ENCODE measurements around the gene NFIX. TPM values are rescaled to one million over a fixed set of nuclear protein-coding genes. Genes with fewer than 3 reads are reported as not detected.

Gene NFIX
- total and polyA plus RNA-seq, 9 of the 15 experiments (the other 6 are each of a cell fraction or from before 2014, with no cell fraction given) = 0.28 to 26.8 (median 5.4) TPM

DNA sequence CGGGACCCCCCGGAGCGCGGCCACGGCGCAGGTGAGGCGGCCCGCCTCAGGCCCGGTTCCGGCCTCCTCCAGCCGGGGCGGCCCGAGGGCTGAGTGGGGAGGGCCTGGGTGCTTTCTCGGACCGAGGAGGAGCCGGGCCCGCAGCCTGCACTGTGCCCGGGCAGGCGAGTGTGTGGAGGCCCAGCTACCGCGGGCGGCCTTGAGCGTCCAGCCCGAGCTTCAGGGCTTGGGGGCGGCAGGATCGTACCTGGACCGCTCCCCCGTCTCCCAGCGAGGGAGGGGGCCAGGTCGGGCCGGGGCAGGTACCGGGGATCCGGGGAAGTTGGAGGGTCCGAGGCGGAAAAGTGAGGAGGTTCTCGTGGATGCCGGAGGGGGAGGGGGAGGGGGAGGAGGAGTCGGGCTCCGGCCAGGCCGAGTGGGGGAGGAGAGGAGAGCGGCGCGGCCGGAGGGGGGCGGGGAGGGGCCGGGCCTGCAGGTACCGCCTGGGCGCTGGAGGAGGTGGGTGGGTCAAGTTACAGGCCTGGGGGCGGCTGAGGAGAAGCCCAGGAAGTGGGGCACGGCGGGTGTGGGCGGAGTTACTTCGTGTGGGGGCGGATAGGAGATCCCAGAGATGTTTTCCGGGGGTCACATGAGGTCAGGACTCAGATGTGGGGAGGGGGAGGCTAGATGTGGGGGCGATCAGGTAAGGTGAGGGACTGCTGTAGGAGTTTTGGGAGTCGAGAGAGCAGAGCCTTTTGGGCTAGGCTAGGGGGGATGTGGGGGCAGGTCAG lies 123.3 kb downstream of the NFIX start (continued):
- TF ChIP-seq TOE1 (IDR thresholded peaks at IDR 0.05; ENCODE audit: borderline replicate concordance) = peak; percentile 51; the same call in 1 of the 2 replicates
- TF ChIP-seq TOE1 (CRISPR knock-in tag; IDR thresholded peaks at IDR 0.05; ENCODE audit: borderline replicate concordance, low read depth) = no peak
- no peak for TF ChIP-seq ZNF408 (CRISPR knock-in tag; IDR thresholded peaks at IDR 0.05; ENCODE audit: low read depth)
- no peak for TF ChIP-seq BCL6 (CRISPR knock-in tag; IDR thresholded peaks at IDR 0.05)
- TF ChIP-seq GATA2 (CRISPR knock-in tag; IDR thresholded peaks at IDR 0.05) = peak; percentile 55
- TF ChIP-seq, protein P1, sequence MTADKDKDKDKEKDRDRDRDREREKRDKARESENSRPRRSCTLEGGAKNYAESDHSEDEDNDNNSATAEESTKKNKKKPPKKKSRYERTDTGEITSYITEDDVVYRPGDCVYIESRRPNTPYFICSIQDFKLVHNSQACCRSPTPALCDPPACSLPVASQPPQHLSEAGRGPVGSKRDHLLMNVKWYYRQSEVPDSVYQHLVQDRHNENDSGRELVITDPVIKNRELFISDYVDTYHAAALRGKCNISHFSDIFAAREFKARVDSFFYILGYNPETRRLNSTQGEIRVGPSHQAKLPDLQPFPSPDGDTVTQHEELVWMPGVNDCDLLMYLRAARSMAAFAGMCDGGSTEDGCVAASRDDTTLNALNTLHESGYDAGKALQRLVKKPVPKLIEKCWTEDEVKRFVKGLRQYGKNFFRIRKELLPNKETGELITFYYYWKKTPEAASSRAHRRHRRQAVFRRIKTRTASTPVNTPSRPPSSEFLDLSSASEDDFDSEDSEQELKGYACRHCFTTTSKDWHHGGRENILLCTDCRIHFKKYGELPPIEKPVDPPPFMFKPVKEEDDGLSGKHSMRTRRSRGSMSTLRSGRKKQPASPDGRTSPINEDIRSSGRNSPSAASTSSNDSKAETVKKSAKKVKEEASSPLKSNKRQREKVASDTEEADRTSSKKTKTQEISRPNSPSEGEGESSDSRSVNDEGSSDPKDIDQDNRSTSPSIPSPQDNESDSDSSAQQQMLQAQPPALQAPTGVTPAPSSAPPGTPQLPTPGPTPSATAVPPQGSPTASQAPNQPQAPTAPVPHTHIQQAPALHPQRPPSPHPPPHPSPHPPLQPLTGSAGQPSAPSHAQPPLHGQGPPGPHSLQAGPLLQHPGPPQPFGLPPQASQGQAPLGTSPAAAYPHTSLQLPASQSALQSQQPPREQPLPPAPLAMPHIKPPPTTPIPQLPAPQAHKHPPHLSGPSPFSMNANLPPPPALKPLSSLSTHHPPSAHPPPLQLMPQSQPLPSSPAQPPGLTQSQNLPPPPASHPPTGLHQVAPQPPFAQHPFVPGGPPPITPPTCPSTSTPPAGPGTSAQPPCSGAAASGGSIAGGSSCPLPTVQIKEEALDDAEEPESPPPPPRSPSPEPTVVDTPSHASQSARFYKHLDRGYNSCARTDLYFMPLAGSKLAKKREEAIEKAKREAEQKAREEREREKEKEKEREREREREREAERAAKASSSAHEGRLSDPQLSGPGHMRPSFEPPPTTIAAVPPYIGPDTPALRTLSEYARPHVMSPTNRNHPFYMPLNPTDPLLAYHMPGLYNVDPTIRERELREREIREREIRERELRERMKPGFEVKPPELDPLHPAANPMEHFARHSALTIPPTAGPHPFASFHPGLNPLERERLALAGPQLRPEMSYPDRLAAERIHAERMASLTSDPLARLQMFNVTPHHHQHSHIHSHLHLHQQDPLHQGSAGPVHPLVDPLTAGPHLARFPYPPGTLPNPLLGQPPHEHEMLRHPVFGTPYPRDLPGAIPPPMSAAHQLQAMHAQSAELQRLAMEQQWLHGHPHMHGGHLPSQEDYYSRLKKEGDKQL (CRISPR knock-in tag; IDR thresholded peaks at IDR 0.05; ENCODE audit: borderline replicate concordance) = 0 out of 2 replicates have a peak, but pooled peaks have one; percentile 28
- TF ChIP-seq, protein P2, sequence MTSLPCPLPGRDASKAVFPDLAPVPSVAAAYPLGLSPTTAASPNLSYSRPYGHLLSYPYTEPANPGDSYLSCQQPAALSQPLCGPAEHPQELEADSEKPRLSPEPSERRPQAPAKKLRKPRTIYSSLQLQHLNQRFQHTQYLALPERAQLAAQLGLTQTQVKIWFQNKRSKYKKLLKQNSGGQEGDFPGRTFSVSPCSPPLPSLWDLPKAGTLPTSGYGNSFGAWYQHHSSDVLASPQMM (CRISPR knock-in tag; IDR thresholded peaks at IDR 0.05) = no peak
- TF ChIP-seq GATAD2B (IDR thresholded peaks at IDR 0.05; ENCODE audit: borderline replicate concordance) = no peak
- TF ChIP-seq, protein P3, sequence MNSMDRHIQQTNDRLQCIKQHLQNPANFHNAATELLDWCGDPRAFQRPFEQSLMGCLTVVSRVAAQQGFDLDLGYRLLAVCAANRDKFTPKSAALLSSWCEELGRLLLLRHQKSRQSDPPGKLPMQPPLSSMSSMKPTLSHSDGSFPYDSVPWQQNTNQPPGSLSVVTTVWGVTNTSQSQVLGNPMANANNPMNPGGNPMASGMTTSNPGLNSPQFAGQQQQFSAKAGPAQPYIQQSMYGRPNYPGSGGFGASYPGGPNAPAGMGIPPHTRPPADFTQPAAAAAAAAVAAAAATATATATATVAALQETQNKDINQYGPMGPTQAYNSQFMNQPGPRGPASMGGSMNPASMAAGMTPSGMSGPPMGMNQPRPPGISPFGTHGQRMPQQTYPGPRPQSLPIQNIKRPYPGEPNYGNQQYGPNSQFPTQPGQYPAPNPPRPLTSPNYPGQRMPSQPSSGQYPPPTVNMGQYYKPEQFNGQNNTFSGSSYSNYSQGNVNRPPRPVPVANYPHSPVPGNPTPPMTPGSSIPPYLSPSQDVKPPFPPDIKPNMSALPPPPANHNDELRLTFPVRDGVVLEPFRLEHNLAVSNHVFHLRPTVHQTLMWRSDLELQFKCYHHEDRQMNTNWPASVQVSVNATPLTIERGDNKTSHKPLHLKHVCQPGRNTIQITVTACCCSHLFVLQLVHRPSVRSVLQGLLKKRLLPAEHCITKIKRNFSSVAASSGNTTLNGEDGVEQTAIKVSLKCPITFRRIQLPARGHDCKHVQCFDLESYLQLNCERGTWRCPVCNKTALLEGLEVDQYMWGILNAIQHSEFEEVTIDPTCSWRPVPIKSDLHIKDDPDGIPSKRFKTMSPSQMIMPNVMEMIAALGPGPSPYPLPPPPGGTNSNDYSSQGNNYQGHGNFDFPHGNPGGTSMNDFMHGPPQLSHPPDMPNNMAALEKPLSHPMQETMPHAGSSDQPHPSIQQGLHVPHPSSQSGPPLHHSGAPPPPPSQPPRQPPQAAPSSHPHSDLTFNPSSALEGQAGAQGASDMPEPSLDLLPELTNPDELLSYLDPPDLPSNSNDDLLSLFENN (IDR thresholded peaks at IDR 0.05; ENCODE audit: low read depth in 2 of 2, low read length in 2 of 2) = peak in 1 of 2 experiments; percentile 35; a peak in 1 of 4 replicates
- no peak for TF ChIP-seq L3MBTL2 (IDR thresholded peaks at IDR 0.05)
- TF ChIP-seq RBM15 (IDR thresholded peaks at IDR 0.05; ENCODE audit: insufficient read depth, low read length) = no peak
- TF ChIP-seq SAFB2 (IDR thresholded peaks at IDR 0.05; ENCODE audit: borderline replicate concordance, low read depth, low read length, severe bottlenecking) = no peak
- no peak for TF ChIP-seq ZC3H11A (IDR thresholded peaks at IDR 0.05; ENCODE audit: low read depth, low read length)
- TF ChIP-seq, protein P4, sequence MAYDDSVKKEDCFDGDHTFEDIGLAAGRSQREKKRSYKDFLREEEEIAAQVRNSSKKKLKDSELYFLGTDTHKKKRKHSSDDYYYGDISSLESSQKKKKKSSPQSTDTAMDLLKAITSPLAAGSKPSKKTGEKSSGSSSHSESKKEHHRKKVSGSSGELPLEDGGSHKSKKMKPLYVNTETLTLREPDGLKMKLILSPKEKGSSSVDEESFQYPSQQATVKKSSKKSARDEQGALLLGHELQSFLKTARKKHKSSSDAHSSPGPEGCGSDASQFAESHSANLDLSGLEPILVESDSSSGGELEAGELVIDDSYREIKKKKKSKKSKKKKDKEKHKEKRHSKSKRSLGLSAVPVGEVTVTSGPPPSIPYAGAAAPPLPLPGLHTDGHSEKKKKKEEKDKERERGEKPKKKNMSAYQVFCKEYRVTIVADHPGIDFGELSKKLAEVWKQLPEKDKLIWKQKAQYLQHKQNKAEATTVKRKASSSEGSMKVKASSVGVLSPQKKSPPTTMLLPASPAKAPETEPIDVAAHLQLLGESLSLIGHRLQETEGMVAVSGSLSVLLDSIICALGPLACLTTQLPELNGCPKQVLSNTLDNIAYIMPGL (CRISPR knock-in tag; IDR thresholded peaks at IDR 0.05) = no peak
- peak; percentile 83 for TF ChIP-seq DPF2 (IDR thresholded peaks at IDR 0.05)
